ENCODE data around the gene TECTA. TPM values are rescaled to one million over a fixed set of nuclear protein-coding genes. Genes with fewer than 3 reads are reported as not detected.

Gene TECTA
- total RNA-seq, 1 experiment from 2014 or later, result 0.15 TPM

- peaks cover 34% of the 10 kb centered on the region for H3K27me3 ChIP-seq (ENCODE audit: control insufficient read depth, insufficient read depth, low read length)
- TF ChIP-seq SIN3A (IDR thresholded peaks at IDR 0.05; ENCODE audit: borderline replicate concordance, insufficient read depth, low read depth, low read length) (no peak), REST (IDR thresholded peaks at IDR 0.05; ENCODE audit: insufficient read depth in 1 of 2, low read depth in 2 of 2, low read length in 1 of 2) (no peak), TCF7L2 (IDR thresholded peaks at IDR 0.05; ENCODE audit: low read depth, low read length) (no peak), POLR2AphosphoS5 (IDR thresholded peaks at IDR 0.05; ENCODE audit: low read depth, low read length) (no peak)
- intact Hi-C loops (cut with micrococcal nuclease; ENCODE audit: unreplicated experiment) (loop anchor here (10.0 kb wide), 2 partner anchors 77 to 603 kb away; partner anchors contain the start of gene GRIK4), in situ Hi-C loops (cut with HindIII; ENCODE audit: low pct_unique_long_range_greater_than_20kb, low sequenced_read_pairs) (no loop called here)
- CTCF ChIA-PET, result no interaction called here
- H3K27ac ChIP-seq (ENCODE audit: low read length), result no peak overlapping the region
- DNase-seq (ENCODE audit: low read depth, low spot score), result no peak
- no peaks in the 10 kb centered on the region for H3K4me1 ChIP-seq (ENCODE audit: control insufficient read depth, insufficient read depth, low read length)
- H3K4me3 ChIP-seq (ENCODE audit: low read depth in 2 of 2, low read length in 2 of 2), result no peak overlapping the region
- no TSS peak for BruUV-seq (replicated peaks)
- no peak for ATAC-seq
- H3K36me3 ChIP-seq (ENCODE audit: control insufficient read depth, insufficient read depth, low read length), result no peaks in the 10 kb centered on the region
- H3K9me3 ChIP-seq (ENCODE audit: control insufficient read depth, insufficient read depth, low read depth, low read length), result peaks cover 8% of the 10 kb centered on the region; the same call in 1 of the 2 replicates
- POLR2A ChIA-PET, result no interaction called here
Measured at GRCh38 chr11:121117788-121118187, 16.7 kb downstream of the TECTA start.

DNA sequence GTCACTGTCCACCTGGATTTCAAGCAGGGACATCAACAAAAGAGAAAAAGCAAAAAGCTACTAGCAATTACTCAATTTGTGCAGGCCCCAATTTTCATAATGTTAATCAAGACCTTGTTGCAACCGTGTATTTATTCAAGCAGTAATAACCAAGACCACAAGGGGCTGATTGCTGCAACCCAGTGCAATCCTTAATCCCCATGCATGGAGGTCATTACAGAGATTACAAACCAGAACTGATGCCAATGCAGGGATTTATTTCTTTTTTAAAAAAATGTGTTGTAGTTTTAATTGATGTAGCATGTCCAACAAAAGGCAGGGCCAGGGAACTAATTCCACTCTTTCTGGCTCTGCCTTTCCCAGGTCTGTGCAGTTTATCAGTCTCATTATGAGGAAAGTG is 18.4 kb downstream of the TECTA start:
- TF ChIP-seq SIN3A (IDR thresholded peaks at IDR 0.05; ENCODE audit: borderline replicate concordance, insufficient read depth, low read depth, low read length), result no peak
- TF ChIP-seq, protein P1, sequence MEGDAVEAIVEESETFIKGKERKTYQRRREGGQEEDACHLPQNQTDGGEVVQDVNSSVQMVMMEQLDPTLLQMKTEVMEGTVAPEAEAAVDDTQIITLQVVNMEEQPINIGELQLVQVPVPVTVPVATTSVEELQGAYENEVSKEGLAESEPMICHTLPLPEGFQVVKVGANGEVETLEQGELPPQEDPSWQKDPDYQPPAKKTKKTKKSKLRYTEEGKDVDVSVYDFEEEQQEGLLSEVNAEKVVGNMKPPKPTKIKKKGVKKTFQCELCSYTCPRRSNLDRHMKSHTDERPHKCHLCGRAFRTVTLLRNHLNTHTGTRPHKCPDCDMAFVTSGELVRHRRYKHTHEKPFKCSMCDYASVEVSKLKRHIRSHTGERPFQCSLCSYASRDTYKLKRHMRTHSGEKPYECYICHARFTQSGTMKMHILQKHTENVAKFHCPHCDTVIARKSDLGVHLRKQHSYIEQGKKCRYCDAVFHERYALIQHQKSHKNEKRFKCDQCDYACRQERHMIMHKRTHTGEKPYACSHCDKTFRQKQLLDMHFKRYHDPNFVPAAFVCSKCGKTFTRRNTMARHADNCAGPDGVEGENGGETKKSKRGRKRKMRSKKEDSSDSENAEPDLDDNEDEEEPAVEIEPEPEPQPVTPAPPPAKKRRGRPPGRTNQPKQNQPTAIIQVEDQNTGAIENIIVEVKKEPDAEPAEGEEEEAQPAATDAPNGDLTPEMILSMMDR (IDR thresholded peaks at IDR 0.05), result peak; percentile 21; the same call in 1 of the 2 replicates
- no peak for TF ChIP-seq POLR2AphosphoS5 (IDR thresholded peaks at IDR 0.05; ENCODE audit: low read depth, low read length)
- in situ Hi-C loops (cut with HindIII; ENCODE audit: low pct_unique_long_range_greater_than_20kb, low sequenced_read_pairs), result no loop called here
- CTCF ChIA-PET, result interaction anchor here (0.6 to 2.1 kb wide), 2 partner anchors 75 to 472 kb away, joined by 3 to 9 read pairs; no protein-coding TSS in a partner anchor
- POLR2A ChIA-PET, result no interaction called here
- H3K27ac ChIP-seq (ENCODE audit: low read length), result no peak overlapping the region
- intact Hi-C loops (cut with micrococcal nuclease; ENCODE audit: unreplicated experiment), result loop anchor here (10.0 kb wide), 2 partner anchors 75 to 605 kb away; partner anchors contain the start of gene GRIK4
- no peak overlapping the region for H3K4me3 ChIP-seq (ENCODE audit: low read depth in 2 of 2, low read length in 2 of 2)
- no peak for DNase-seq (ENCODE audit: low read depth, low spot score)
- H3K27me3 ChIP-seq (ENCODE audit: control insufficient read depth, insufficient read depth, low read length), result peaks cover 32% of the 10 kb centered on the region
- H3K4me1 ChIP-seq (ENCODE audit: control insufficient read depth, insufficient read depth, low read length), result no peaks in the 10 kb centered on the region
- BruUV-seq (replicated peaks), result no TSS peak
- peaks cover 8% of the 10 kb centered on the region; the same call in 1 of the 2 replicates for H3K9me3 ChIP-seq (ENCODE audit: control insufficient read depth, insufficient read depth, low read depth, low read length)
- ATAC-seq, result no peak
- H3K36me3 ChIP-seq (ENCODE audit: control insufficient read depth, insufficient read depth, low read length), result no peaks in the 10 kb centered on the region

GRCh38 chr11:121122328-121122727 is 21.3 kb downstream of the TECTA start:
- peaks cover 8% of the 10 kb centered on the region; the same call in 1 of the 2 replicates for H3K9me3 ChIP-seq (ENCODE audit: control insufficient read depth, insufficient read depth, low read depth, low read length)
- intact Hi-C loops (cut with micrococcal nuclease; ENCODE audit: unreplicated experiment), result no loop called here
- H3K27ac ChIP-seq (ENCODE audit: low read length), result no peak overlapping the region
- DNase-seq (ENCODE audit: low read depth, low spot score) (no peak), ATAC-seq (no peak)
- H3K27me3 ChIP-seq (ENCODE audit: control insufficient read depth, insufficient read depth, low read length), result peaks cover 28% of the 10 kb centered on the region
- ChIA-PET CTCF (no interaction called here), POLR2A (interaction anchor here (0.7 kb wide), 1 partner anchor 11 kb away, joined by 5 read pairs; no protein-coding TSS in a partner anchor)
- TF ChIP-seq SIN3A (IDR thresholded peaks at IDR 0.05; ENCODE audit: borderline replicate concordance, insufficient read depth, low read depth, low read length) (no peak), POLR2AphosphoS5 (IDR thresholded peaks at IDR 0.05; ENCODE audit: low read depth, low read length) (no peak), TCF7L2 (IDR thresholded peaks at IDR 0.05; ENCODE audit: low read depth, low read length) (no peak), REST (IDR thresholded peaks at IDR 0.05; ENCODE audit: insufficient read depth in 1 of 2, low read depth in 2 of 2, low read length in 1 of 2) (no peak)
- TF ChIP-seq, protein P1 (IDR thresholded peaks at IDR 0.05), result no peak
- BruUV-seq (replicated peaks), result no TSS peak
- in situ Hi-C loops (cut with HindIII; ENCODE audit: low pct_unique_long_range_greater_than_20kb, low sequenced_read_pairs), result no loop called here
- H3K36me3 ChIP-seq (ENCODE audit: control insufficient read depth, insufficient read depth, low read length), result no peaks in the 10 kb centered on the region
- no peaks in the 10 kb centered on the region for H3K4me1 ChIP-seq (ENCODE audit: control insufficient read depth, insufficient read depth, low read length)
- no peak overlapping the region for H3K4me3 ChIP-seq (ENCODE audit: low read depth in 2 of 2, low read length in 2 of 2)
